ENCODE data around the gene IGSF21.

DNA sequence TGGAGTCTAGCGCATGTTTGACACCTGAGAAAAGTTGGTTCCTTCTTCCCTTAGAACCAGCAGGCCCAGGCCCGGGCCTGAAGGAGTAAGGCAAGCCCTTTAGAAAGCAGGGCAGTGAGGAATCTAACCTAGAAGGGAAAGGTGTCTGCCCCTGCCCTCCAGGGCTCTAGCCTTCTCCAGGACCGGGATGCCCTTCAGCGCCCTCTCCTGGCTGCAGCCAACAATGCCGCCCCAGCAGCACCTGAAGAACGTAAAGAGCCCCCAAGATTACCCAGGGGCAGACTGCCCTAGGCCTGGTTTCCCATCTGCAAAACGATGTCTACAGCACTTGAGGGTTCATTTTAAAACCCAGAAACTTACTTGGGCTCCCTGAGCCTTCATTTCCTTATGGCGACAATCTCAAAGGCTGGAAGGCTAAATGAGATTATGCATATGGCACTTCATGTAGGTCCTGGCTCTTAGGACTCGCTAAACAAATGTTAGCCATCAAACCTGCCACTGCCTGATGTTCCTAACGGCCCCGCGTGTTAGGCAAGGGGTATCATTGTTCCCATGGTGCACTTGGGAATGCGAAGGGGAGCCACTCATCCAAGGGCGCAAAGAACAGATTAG, 266.4 kb downstream of the IGSF21 start:
- TF ChIP-seq, protein P1, sequence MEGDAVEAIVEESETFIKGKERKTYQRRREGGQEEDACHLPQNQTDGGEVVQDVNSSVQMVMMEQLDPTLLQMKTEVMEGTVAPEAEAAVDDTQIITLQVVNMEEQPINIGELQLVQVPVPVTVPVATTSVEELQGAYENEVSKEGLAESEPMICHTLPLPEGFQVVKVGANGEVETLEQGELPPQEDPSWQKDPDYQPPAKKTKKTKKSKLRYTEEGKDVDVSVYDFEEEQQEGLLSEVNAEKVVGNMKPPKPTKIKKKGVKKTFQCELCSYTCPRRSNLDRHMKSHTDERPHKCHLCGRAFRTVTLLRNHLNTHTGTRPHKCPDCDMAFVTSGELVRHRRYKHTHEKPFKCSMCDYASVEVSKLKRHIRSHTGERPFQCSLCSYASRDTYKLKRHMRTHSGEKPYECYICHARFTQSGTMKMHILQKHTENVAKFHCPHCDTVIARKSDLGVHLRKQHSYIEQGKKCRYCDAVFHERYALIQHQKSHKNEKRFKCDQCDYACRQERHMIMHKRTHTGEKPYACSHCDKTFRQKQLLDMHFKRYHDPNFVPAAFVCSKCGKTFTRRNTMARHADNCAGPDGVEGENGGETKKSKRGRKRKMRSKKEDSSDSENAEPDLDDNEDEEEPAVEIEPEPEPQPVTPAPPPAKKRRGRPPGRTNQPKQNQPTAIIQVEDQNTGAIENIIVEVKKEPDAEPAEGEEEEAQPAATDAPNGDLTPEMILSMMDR (IDR thresholded peaks at IDR 0.05; ENCODE audit: low read depth, low read length), result peak; percentile 38
- TF ChIP-seq EZH2phosphoT487 (IDR thresholded peaks at IDR 0.05; ENCODE audit: low read depth), result no peak

Measured in OCI-LY3 (cell line).